Measurements from ENCODE around the gene LYPD6B. TPM values are rescaled to one million over a fixed set of nuclear protein-coding genes. Genes with fewer than 3 reads are reported as not detected.

Gene LYPD6B
- total RNA-seq, 1 experiment from 2014 or later, result 6.1 TPM

DNA sequence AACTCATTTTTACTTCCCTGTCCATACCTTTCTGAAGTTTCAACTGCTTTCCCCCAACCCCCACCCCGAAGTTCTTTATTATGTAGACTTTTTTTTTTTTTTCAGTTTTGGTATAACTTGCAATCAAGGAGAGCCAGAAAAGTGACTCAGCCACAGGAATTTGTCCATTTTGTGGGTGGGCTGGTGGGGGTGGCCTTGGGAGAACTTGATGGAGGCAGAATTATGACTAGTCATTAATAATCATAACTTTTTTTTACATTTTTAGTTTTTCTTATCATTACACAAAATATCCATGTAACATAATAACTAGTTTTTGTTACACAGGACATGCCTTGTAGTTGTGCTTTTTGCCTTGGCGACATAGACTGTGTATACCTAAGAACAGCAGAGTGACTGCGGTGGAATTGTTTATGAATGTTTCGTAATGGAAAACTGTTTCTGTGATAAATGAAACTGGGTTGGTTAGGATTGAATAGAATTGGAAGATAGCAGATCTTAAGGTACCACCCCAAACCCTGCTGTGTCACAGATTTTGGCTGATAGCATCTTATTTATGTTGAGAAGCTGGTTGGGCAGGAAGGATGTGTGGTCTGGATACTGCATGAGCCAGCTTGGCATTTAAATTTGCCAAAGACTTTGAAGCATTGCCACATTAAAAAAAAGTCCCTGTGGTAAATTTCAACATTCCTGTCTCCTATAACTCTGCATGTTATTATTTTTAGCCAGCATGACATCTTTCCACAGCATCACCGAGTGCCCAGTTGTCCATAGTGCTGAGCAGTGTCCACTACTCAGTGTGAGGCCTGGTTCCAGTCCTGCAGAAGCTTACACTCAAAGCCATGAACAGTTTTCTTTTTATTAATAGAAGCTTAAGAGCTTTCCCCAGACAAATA, 30.7 kb downstream of the LYPD6B start:
- H3K4me1 ChIP-seq (ENCODE audit: control insufficient read depth in 1 of 2, insufficient read depth in 2 of 2, low read length in 2 of 2), result peaks cover 0 to 5% of the 10 kb centered on the region in 2 experiments; a peak in 1 of 4 replicates
- no peaks in the 10 kb centered on the region for H3K9me3 ChIP-seq (ENCODE audit: control insufficient read depth in 1 of 2, insufficient read depth in 1 of 2, low read depth in 1 of 2, low read length in 2 of 2)
- ChIA-PET CTCF (no interaction called here), RAD21 (ENCODE audit: low non-redundant PET in 1 of 2, low total read pairs in 2 of 2, uncharacterized antibody in 2 of 2, unreplicated experiment in 2 of 2) (no interaction called here), POLR2A (no interaction called here)
- no peaks in the 10 kb centered on the region for H3K9me2 ChIP-seq (ENCODE audit: insufficient read depth)
- no peaks in the 10 kb centered on the region for H3K79me2 ChIP-seq (ENCODE audit: insufficient read depth, low read length)
- H3K27ac ChIP-seq (ENCODE audit: low read depth, low read length), result no peak overlapping the region
- no peak overlapping the region for H3K4me3 ChIP-seq (replicated peaks in 1 of 2; ENCODE audit: low read depth in 1 of 2, low read length in 2 of 2)
- BruUV-seq (replicated peaks), result no TSS peak
- no peaks in the 10 kb centered on the region for H3K27me3 ChIP-seq (ENCODE audit: insufficient read depth, low read length)
- ATAC-seq, result no peak
- H3K36me3 ChIP-seq (ENCODE audit: control insufficient read depth in 1 of 2, insufficient read depth in 2 of 2, low read length in 2 of 2), result no peaks in the 10 kb centered on the region
- H2AFZ ChIP-seq (ENCODE audit: low read depth, low read length, poor library complexity, severe bottlenecking), result no peak overlapping the region
- intact Hi-C loops (cut with micrococcal nuclease), result no loop called here
- H3K9ac ChIP-seq (ENCODE audit: low read length), result no peak overlapping the region
- TF ChIP-seq, protein P1, sequence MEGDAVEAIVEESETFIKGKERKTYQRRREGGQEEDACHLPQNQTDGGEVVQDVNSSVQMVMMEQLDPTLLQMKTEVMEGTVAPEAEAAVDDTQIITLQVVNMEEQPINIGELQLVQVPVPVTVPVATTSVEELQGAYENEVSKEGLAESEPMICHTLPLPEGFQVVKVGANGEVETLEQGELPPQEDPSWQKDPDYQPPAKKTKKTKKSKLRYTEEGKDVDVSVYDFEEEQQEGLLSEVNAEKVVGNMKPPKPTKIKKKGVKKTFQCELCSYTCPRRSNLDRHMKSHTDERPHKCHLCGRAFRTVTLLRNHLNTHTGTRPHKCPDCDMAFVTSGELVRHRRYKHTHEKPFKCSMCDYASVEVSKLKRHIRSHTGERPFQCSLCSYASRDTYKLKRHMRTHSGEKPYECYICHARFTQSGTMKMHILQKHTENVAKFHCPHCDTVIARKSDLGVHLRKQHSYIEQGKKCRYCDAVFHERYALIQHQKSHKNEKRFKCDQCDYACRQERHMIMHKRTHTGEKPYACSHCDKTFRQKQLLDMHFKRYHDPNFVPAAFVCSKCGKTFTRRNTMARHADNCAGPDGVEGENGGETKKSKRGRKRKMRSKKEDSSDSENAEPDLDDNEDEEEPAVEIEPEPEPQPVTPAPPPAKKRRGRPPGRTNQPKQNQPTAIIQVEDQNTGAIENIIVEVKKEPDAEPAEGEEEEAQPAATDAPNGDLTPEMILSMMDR (IDR thresholded peaks at IDR 0.05 in 2 of 3, conservative IDR thresholded peaks at IDR 0.05 in 1 of 3; ENCODE audit: borderline replicate concordance in 1 of 3, insufficient read depth in 1 of 3, low read depth in 2 of 3, low read length in 2 of 3), result no peak
- TF ChIP-seq RAD21 (IDR thresholded peaks at IDR 0.05; ENCODE audit: low read depth) (no peak), ELF1 (IDR thresholded peaks at IDR 0.05; ENCODE audit: borderline replicate concordance, low read depth) (no peak), JUND (IDR thresholded peaks at IDR 0.05) (no peak), SIN3A (IDR thresholded peaks at IDR 0.05; ENCODE audit: low read depth) (no peak), YY1 (IDR thresholded peaks at IDR 0.05; ENCODE audit: extremely low read depth, insufficient replicate concordance, low read depth, low read length) (no peak)
- TF ChIP-seq, protein P2, sequence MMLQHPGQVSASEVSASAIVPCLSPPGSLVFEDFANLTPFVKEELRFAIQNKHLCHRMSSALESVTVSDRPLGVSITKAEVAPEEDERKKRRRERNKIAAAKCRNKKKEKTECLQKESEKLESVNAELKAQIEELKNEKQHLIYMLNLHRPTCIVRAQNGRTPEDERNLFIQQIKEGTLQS (IDR thresholded peaks at IDR 0.05), result no peak
- TF ChIP-seq, protein P3, sequence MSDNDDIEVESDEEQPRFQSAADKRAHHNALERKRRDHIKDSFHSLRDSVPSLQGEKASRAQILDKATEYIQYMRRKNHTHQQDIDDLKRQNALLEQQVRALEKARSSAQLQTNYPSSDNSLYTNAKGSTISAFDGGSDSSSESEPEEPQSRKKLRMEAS (IDR thresholded peaks at IDR 0.05), result no peak
- no peaks in the 10 kb centered on the region for H4K20me1 ChIP-seq (ENCODE audit: insufficient read depth)
- no peak overlapping the region for H3K4me2 ChIP-seq (ENCODE audit: low read length)
- DNase-seq (ENCODE audit: low read depth, low spot score), result no peak
